B cell (primary cell): ENCODE results near the gene LMO7.
"Not testable (repeated sequence)": the region's sequence is repeated elsewhere in the genome, so short reads cannot be mapped to it uniquely, and the experiment has no call there.

Experiments used
- CTCF ChIP-seq: fragments of 200-600 bp; IDR thresholded peaks from one replicate; pipeline ENCODE4 v1.8.0; 2022; ENCODE audit warnings: antibody characterized with exemption, mild to moderate bottlenecking
- EZH2 ChIP-seq: IDR thresholded peaks from 2 replicates; pipeline ENCODE4 v1.6.1; 2012; ENCODE audit warnings: borderline replicate concordance, low read depth, mild to moderate bottlenecking, moderate library complexity, low read length; ENCODE audit not compliant: insufficient read depth, poor library complexity, severe bottlenecking

- not testable (repeated sequence) for TF ChIP-seq EZH2
- TF ChIP-seq CTCF = peak; percentile 98
These were observed 59.8 kb downstream of the LMO7 start for GRCh38 chr13:75695908-75696307.
